Panc1 (cell line): ENCODE measurements around the gene RMRP. TPM values are rescaled to one million over a fixed set of nuclear protein-coding genes. Genes with fewer than 3 reads are reported as not detected.

ENCODE experiments used
- ATAC-seq: fragments of 200-7000 bp; cut with Tn5 transposase; 2 replicates; pipeline ENCODE4 v1.9.1; 2020; ENCODE audit warnings: mild to moderate bottlenecking, moderate library complexity
- BruUV-seq: library from RNA; stranded (reverse); fragments of 400-500 nt; replicated peaks from 2 replicates; lab custom pipeline; 2021; lab: Mats Ljungman, UMichigan
- CTCF ChIA-PET: fragments of 300-600 bp; sonication (Branson Sonifier 250); formaldehyde crosslinking; loops from one replicate; lab custom pipeline; 2022; ENCODE audit warnings: antibody characterized with exemption; lab: Charles Lee
- POLR2A ChIA-PET: fragments of 300-600 bp; sonication (Branson Sonifier 250); formaldehyde crosslinking; loops from one replicate; lab custom pipeline; 2022; ENCODE audit warnings: antibody characterized with exemption; lab: Charles Lee
- DNase-seq: peaks from one replicate; pipeline ENCODE4 v3.0.0-alpha.2; 2010; ENCODE audit warnings: low read depth, low spot score
- H3K27ac ChIP-seq: 2 replicates; pipeline ENCODE4 v1.5.1; 2011; ENCODE audit warnings: mild to moderate bottlenecking, low read length, inconsistent platforms
- H3K27me3 ChIP-seq: fragments of 200-500 bp; sonication (Bioruptor generic); 2 replicates; pipeline ENCODE4 v1.6.0; 2014; ENCODE audit warnings: low read length, inconsistent platforms; ENCODE audit not compliant: control insufficient read depth, insufficient read depth
- H3K36me3 ChIP-seq: fragments of 200-500 bp; sonication (Bioruptor generic); 2 replicates; pipeline ENCODE4 v1.5.1; 2014; ENCODE audit warnings: inconsistent platforms, mild to moderate bottlenecking, low read length, moderate library complexity; ENCODE audit not compliant: control insufficient read depth, insufficient read depth
- H3K4me1 ChIP-seq: 2 replicates; pipeline ENCODE4 v1.5.1; 2011; ENCODE audit warnings: inconsistent platforms, mild to moderate bottlenecking, low read length, moderate library complexity; ENCODE audit not compliant: control insufficient read depth, insufficient read depth
- H3K4me3 ChIP-seq, 2 experiments: 2 replicates each; pipeline ENCODE4 v1.5.1; 2011 to 2012; ENCODE audit warnings: low read depth in 2 of 2, low read length in 2 of 2, mild to moderate bottlenecking in 2 of 2, inconsistent platforms in 1 of 2, moderate library complexity in 1 of 2
- H3K9me3 ChIP-seq: fragments of 200-500 bp; sonication (Bioruptor generic); 2 replicates; pipeline ENCODE4 v1.5.1; 2014; ENCODE audit warnings: low read depth, mild to moderate bottlenecking, inconsistent platforms, low read length, moderate library complexity; ENCODE audit not compliant: control insufficient read depth, insufficient read depth
- POLR2AphosphoS5 ChIP-seq: IDR thresholded peaks from 2 replicates; pipeline ENCODE4 v1.6.1; 2012; ENCODE audit warnings: mild to moderate bottlenecking, low read depth, low read length, moderate library complexity
- REST ChIP-seq, 2 experiments: IDR thresholded peaks; 2 replicates each; pipeline ENCODE4 v1.6.1; 2011 to 2012; ENCODE audit warnings: low read depth in 2 of 2, control low read depth in 1 of 2, low read length in 1 of 2, mild to moderate bottlenecking in 1 of 2, moderate library complexity in 1 of 2; ENCODE audit not compliant: insufficient read depth in 1 of 2
- SIN3A ChIP-seq: IDR thresholded peaks from 2 replicates; pipeline ENCODE4 v1.6.1; 2012; ENCODE audit warnings: low read depth, mild to moderate bottlenecking, low read length, moderate library complexity, borderline replicate concordance; ENCODE audit not compliant: insufficient read depth
- TCF7L2 ChIP-seq: IDR thresholded peaks from 2 replicates; pipeline ENCODE4 v1.6.1; 2011; ENCODE audit warnings: mild to moderate bottlenecking, low read depth, low read length, inconsistent platforms
- in situ Hi-C: cut with HindIII; loops from 2 replicates; pipeline ENCODE4 v1.10.0; 2016; ENCODE audit warnings: low sequenced_read_pairs, low pct_unique_long_range_greater_than_20kb
- intact Hi-C: fragments of 100-400 bp; cut with micrococcal nuclease; formaldehyde crosslinking; loops from one replicate; pipeline ENCODE4 v1.10.0; 2022; ENCODE audit not compliant: unreplicated experiment
- total RNA-seq: library from RNA; stranded (reverse); gene quantifications from one replicate; pipeline ENCODE4 v1.2.1, GENCODE V29; 2021; ENCODE audit not compliant: unreplicated experiment
- TF ChIP-seq, protein P1 (sequence below): fragments of 450-650 bp; IDR thresholded peaks from 2 replicates; pipeline ENCODE4 v1.5.1; 2017; ENCODE audit warnings: mild to moderate bottlenecking

The RMRP gene
- total RNA-seq, 1 experiment from 2014 or later: 29,896 TPM

DNA sequence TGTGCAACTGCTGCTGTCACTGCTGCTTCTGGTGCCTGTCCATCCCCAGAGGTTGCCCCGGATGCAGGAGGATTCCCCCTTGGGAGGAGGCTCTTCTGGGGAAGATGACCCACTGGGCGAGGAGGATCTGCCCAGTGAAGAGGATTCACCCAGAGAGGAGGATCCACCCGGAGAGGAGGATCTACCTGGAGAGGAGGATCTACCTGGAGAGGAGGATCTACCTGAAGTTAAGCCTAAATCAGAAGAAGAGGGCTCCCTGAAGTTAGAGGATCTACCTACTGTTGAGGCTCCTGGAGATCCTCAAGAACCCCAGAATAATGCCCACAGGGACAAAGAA is 16.2 kb upstream of the RMRP start:
- BruUV-seq: no TSS peak
- ChIA-PET CTCF (interaction anchor here (0.7 kb wide), 1 partner anchor 16 kb away, joined by 3 read pairs; the partner anchor contains the start of genes CCDC107 and RMRP), POLR2A (interaction anchor here (0.5 kb wide), 1 partner anchor 12 kb away, joined by 3 read pairs; no protein-coding TSS in a partner anchor)
- Histone ChIP-seq H3K36me3 (no peaks in the 10 kb centered on the region), H3K27ac (no peak overlapping the region), H3K27me3 (no peaks in the 10 kb centered on the region), H3K4me1 (no peaks in the 10 kb centered on the region; the same call in 1 of the 2 replicates), H3K9me3 (no peaks in the 10 kb centered on the region), H3K4me3 (no peak overlapping the region)
- TF ChIP-seq REST (IDR thresholded peaks at IDR 0.05; ENCODE audit: insufficient read depth in 1 of 2, low read depth in 2 of 2, low read length in 1 of 2) (no peak), POLR2AphosphoS5 (no peak), TCF7L2 (no peak), SIN3A (no peak)
- TF ChIP-seq, protein P1, sequence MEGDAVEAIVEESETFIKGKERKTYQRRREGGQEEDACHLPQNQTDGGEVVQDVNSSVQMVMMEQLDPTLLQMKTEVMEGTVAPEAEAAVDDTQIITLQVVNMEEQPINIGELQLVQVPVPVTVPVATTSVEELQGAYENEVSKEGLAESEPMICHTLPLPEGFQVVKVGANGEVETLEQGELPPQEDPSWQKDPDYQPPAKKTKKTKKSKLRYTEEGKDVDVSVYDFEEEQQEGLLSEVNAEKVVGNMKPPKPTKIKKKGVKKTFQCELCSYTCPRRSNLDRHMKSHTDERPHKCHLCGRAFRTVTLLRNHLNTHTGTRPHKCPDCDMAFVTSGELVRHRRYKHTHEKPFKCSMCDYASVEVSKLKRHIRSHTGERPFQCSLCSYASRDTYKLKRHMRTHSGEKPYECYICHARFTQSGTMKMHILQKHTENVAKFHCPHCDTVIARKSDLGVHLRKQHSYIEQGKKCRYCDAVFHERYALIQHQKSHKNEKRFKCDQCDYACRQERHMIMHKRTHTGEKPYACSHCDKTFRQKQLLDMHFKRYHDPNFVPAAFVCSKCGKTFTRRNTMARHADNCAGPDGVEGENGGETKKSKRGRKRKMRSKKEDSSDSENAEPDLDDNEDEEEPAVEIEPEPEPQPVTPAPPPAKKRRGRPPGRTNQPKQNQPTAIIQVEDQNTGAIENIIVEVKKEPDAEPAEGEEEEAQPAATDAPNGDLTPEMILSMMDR: no peak
- ATAC-seq (no peak), DNase-seq (no peak)
- in situ Hi-C loops: no loop called here
- intact Hi-C loops: no loop called here

GRCh38 chr9:35673132-35674024 is 15.6 kb upstream of the RMRP start, which contains the start of gene CA9:
CA9 (plus strand) TSS chr9:35673928; CDS start chr9:35673960, 32 bp downstream.
- Histone ChIP-seq H3K27ac (no peak within 1 kb of the TSS), H3K27me3 (no peaks in the 10 kb centered on the region), H3K4me3 (no peak within 1 kb of the TSS), H3K36me3 (no peaks in the 10 kb centered on the region), H3K9me3 (no peaks in the 10 kb centered on the region), H3K4me1 (no peaks in the 10 kb centered on the region; the same call in 1 of the 2 replicates)
- ChIA-PET CTCF (interaction anchor here (1.4 kb wide), 1 partner anchor 10 kb away, joined by 5 read pairs; no protein-coding TSS in a partner anchor), POLR2A (interaction anchor here (0.5 kb wide), 2 partner anchors 13 to 46 kb away, joined by 3 to 10 read pairs; no protein-coding TSS in a partner anchor)
- BruUV-seq: no TSS peak
- in situ Hi-C loops: no loop called here
- intact Hi-C loops: no loop called here
- DNase-seq: no peak
- ATAC-seq: peak; percentile 8; the same call in 1 of the 2 replicates
- TF ChIP-seq POLR2AphosphoS5 (no peak), SIN3A (no peak), TCF7L2 (no peak), REST (IDR thresholded peaks at IDR 0.05; ENCODE audit: insufficient read depth in 1 of 2, low read depth in 2 of 2, low read length in 1 of 2) (no peak)
- TF ChIP-seq, protein P1: no peak
